NCI-H187 treated with DMSO at 0.1 percent for 48 hours (cell line): Measurements from ENCODE around the gene WWTR1.

Experiments used
- DNase-seq: peaks from one replicate; lab custom pipeline; 2025; lab: John Stamatoyannopoulos, UW

WWTR1 gene

DNA sequence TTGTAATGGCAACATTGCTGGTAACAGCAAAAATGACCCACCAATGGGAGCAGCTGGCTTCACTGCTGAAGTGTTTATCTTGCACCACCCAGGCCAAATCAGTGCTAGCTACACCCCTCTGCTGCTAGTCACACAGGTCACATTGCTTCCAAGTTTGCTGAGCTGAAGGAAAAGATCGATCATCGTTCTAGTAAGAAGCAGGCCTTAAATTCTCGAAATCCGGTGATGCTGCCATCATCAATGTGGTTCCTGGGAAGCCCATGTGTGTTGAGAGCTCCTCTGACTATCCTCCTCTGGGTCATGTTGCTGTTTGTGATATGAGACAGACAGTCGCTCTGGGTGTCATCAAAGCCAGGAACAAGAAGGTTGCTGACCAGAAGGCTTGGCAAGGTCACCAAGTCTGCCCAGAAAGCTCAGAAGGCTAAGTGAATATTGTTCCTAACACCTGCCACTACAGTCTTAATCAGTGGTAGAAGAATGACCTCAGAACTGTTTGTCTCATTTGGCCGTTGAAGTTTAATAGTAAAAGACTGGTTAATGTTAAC is 162.2 kb downstream of the WWTR1 start:
- no peak for DNase-seq

- no peak for DNase-seq
Observed at GRCh38 chr3:149494759-149495580, 162.9 kb downstream of the WWTR1 start.

DNA sequence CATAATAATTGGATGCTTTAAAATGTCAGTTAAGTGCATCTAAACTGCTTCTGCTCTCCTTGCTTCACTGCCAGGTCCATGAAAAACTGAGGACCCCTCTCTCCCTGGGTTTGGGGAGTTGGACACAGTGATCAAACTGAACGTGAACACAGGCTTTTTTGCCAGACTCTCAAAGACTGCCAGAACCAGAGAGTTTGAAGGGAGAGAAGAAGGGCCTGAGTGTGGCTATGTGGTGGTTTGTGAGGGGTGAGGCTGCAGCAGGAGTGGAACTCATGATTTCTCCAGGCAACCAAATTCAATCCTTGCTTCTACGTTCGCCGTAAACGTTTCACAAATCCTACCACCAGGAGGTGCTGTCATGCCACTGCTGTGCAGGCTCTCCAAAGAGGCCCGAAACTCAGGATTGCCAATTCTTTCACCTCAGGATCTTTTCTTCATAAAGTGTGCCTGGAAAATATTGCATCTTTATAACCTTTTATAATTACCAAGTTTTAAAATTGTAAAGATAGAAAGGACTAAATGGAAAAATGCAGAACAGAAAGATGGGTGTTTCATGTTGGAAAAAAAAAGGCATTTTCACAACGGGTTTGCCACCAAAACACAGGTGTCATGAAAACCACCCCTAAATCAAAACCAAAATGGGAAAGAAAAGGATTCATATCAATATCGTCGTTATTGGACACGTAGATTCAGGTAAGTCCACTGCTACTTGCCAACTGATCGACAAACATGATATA is 163.6 kb downstream of the WWTR1 start:
- DNase-seq, result no peak

GRCh38 chr3:149493315-149494021 is 164.4 kb downstream of the WWTR1 start:
- no peak for DNase-seq

- DNase-seq, result no peak
Observed at GRCh38 chr3:149490260-149490971, 167.4 kb downstream of the WWTR1 start.

DNA sequence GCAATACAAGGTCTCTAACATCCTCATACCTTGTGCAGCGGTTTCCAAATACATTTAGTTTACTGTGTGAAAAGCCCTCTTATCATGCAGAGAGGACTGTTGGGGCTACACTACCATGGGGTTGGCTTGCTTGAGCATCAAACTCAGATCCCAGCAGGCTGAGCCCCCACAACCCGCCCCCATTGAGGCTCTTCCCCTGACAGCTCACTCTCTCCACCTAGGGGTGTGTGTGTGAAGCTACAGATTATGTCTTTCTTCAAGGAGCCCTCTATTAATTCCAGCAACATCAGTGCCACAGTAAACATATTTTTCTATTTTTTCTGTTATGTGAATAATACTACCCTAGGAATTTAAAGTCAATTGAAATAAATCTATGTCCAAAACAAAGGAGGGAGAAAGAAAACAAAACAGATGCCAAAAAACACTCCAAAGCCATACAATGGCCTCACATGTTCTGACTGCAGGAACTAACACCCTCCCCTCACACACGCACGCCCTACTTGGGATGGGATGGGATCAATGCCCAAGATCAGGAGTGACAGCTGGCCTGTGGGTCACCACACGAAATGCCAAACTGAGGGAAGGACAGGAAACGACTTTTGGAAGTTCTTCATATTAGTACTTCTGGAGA is 168.7 kb downstream of the WWTR1 start:
- DNase-seq, result no peak

DNA sequence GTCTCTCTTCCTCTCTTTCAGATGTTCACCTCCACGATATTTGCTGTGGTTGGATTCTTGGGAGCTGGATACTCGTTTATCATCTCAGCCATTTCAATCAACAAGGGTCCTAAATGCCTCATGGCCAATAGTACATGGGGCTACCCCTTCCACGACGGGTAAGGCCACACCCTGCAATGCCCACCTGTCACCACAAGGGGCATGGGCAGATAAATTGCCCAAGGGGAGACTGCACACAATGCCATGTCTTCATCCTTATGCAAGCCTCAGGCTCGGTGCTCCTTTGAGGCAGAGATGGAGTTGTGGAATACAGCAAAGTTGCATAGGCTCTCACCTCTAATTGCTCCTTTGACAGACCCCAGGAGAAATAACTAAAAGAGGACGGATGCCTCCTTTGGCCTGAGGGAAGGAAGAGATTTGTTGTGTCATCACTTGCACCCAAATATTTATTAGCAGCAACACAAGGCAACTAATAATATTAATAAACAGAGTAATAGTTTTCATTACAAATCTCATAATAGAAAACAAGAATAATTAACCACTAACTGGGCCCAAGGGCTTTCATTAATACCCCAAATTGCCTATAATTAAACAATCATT is 170.1 kb downstream of the WWTR1 start:
- DNase-seq, result no peak

DNA sequence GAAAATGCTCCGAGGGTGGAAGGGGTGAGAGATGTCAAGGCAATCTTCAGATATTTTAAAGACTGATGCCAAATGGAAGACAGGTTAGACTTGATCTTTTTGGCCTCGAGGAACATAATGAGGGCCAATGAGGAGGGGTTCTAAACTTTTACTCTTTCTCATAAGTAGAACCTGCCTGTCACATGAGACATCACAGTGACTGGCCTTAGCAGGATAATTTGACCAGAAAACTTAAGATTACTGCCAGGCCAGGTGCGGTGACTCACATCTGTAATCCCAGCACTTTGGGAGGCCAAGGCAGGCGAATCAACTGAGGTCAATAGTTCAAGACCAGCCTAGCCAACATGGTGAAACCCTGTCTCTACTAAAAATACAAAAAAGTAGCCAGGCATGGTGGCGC is 171.1 kb downstream of the WWTR1 start:
- DNase-seq, result no peak

DNA sequence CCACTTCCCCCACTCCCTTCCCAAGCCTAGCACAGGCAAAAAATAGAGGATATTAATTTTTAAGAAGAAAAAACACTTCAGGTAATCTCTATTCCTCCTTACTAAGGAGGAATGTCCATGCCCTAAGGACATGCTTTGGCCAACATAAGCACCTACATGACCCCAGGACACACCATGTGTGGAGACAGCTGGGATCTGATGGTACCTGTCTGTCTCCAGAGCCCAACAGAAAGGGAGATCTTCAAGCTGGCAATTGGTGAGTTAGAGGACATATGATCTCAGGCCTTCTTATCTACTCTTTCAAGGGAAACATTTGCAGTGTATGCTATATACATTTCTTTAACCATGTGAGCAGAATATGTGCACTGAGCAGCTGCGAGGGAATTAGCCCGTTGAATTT is 176.3 kb downstream of the WWTR1 start:
- DNase-seq, result no peak

DNA sequence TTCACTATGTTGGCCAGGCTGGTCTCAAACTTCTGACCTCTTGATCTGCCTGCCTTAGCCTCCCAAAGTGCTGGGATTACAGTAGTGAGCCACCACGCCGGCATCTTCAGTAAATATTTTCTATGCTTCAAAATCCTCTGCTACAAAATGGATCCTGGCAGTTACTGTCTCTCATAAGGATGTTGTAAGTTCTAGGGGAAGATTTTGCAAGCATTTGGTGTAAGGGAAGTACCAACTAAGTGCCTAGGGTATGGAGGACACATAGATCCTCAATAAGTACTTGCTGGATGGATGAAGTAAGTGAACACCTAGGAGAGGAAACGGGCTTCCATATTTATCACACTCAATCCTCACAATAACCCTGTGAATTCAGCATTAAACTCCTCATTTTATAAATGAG is 176.8 kb downstream of the WWTR1 start:
- no peak for DNase-seq

- no peak for DNase-seq
Observed at GRCh38 chr3:149480326-149481017, 177.4 kb downstream of the WWTR1 start.

DNA sequence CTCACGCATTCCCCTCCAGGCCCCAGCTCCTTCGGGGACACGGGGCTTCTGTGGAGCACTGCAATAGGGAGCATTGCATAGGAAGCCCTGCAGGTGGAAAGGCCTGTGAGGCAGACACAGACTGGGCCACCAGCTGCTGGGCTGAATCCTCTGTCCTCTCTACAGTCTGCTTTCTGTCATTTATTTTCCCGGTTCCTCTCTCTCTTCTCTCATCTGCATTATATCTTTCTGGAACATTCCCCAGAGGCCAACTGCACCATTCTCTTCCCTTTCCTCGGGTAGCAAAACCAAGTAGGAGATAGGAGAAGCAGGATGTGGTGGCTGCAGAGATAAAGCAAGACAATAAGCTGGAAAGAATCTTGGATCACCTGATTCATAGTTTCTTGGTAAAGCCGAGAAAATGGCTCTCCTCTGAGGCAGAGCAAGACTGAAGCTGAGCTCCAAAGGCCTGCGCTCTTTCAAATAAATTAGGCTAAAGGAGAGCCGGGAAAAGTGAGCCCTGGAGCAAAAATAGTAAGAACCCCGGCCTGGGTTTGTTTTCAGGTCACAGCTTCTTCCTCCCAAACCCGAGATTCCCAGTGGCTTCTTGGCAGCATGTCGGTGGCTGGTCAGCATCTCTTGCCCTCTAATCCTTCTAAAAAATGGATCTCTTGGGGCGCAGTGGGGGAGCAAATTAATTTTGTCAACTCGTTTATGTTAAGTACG is 178.1 kb downstream of the WWTR1 start:
- DNase-seq, result no peak

GRCh38 chr3:149476225-149476624 is 181.6 kb downstream of the WWTR1 start:
- DNase-seq, result no peak

- no peak for DNase-seq
Observed at GRCh38 chr3:149475451-149476060, 182.3 kb downstream of the WWTR1 start.

- no peak for DNase-seq
Observed at GRCh38 chr3:149474250-149474817, 183.5 kb downstream of the WWTR1 start, which contains the start of gene TM4SF4. TSS of gene TM4SF4 (plus strand) at chr3:149474697. CDS start at chr3:149474878, 181 bp downstream.

GRCh38 chr3:149473357-149474249 is 184.2 kb downstream of the WWTR1 start:
- DNase-seq, result no peak

DNA sequence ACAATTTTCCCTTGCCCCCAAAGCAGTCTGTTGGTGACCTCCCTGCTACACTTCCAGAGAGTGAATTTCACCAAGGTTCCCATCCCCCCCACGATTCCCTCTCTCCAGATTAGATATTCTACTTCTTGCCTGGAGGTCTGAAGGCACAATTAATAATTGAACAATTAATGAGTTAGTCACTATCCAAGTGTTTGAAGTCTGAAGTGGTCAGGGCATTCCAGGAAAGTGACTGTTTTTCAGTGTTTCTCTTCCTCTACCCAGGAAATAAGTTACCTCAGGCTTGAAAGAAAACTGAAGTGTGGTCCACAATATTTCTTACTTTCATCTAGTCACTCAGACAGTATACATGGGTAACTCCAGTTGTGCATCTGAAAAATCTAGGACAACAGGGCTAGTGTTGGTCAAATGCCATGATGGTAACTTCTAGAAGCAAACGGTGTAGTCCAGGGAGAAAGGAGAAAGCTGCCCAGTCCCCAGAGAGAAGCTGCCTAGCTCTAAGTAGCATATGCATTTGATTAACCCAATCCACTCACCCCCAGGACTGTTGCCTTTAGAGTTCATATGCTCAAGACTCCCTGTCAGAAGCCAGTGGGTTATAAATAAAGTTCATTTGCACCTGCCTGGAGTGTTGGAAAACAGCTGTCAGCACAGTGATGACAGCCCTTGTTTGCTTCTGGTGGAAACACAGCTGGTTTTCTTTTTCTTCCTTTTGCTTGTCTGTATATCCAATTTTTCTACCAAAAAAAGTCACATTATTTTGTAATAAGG is 185.6 kb downstream of the WWTR1 start:
- no peak for DNase-seq
